Hippocampal formation (tissue), 2 donors: ENCODE measurements around the gene SNX15.
"Not testable (repeated sequence)": the region's sequence is repeated elsewhere in the genome, so short reads cannot be mapped to it uniquely, and the experiment has no call there.

Experiments
- DNase-seq, 2 donors: peaks; one replicate each; lab custom pipeline; 2025; lab: John Stamatoyannopoulos, UW

Gene SNX15, protein sequence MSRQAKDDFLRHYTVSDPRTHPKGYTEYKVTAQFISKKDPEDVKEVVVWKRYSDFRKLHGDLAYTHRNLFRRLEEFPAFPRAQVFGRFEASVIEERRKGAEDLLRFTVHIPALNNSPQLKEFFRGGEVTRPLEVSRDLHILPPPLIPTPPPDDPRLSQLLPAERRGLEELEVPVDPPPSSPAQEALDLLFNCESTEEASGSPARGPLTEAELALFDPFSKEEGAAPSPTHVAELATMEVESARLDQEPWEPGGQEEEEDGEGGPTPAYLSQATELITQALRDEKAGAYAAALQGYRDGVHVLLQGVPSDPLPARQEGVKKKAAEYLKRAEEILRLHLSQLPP

DNA sequence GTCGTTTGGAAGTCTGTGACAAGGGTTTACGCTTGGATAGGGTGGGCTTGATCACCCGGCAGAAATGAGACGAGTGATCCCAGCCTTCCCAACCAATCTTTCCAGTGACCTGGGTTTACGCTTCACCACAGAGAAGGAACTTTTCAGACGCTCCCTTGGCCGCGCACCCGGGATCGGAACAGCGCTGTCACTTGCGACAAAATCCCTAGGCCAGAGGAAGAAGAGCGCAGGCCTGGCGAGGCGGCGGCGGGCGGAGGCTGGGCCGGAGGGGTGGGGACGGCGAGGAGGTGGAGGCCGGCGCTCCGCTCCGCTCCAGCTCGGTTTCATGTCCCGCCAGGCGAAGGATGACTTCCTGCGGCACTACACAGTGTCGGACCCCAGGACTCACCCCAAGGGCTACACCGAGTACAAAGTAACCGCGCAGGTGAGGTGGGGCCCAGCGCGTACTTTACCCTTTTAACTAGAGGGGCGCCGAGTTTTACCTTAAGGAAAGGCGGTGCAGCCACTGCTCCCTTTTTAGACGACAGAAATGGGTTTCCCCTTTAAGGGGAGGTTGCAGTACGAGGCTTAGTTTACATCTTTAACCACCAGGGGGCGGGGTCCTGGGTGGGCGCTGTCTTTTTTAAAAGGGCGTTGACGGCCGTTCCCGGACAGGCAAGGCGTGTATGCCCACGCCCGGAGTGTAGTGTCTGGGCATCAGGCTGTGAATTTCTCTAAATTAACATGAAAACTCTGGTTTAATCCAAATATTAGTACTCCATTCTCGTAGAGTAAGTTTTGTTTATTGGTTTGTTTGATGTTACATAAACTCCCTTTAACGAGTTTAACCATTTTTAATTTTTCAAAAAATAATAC, at the start of gene SNX15:
Gene SNX15, plus strand, starts transcription at position 227 of the 855 bp plus-strand sequence. Its CDS starts 99 bp downstream, at position 326.
- DNase-seq = peak; percentile 94 to 96

- not testable (repeated sequence) for DNase-seq
Observed at GRCh38 chr11:64983339-64983738, 43.9 kb upstream of the SNX15 start.

DNA sequence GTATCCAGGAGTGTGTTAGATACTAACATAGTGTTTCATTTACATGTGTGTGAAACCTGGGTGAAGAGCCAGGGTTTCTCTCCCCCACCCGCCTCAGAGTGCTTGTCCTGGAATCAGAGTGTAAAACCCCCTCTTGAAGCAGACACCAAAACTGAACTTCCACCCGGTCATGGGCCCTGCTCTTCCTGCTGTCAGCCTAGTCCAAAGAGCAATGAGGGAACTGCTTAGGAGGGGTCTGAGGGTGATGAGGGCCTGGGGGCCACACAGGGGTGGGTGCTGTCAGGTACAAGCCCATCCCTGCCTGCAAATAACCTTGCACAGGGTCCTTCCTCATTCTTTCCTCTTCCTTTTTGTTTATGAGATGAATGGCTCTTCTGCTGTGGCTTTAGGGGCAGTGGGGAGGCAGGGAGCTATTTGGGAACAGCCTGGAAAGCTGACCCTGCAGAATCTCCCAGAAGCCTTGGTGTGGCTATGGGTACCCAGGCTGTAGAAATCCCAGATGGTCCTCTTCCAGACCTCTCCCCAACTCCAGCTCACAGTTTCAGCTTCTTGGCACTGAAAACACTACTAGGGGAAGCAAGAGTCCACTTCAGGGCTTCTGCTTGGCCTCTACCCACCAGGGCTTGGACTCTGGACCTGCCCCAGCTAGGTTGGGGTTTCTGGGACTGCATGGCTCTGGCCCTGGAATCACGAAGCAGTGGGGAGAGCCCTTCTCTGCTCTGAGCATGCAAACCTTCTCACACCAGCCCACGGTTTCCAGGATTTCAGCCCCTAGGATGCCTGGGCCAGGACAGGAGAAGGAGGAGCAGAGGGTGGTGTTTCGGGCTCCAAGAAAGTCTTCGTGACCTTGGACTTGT, 39.0 kb upstream of the SNX15 start:
- no peak for DNase-seq

GRCh38 chr11:64989416-64989815, 37.8 kb upstream of the SNX15 start:
- no peak for DNase-seq

- no peak for DNase-seq
Observed at GRCh38 chr11:64990222-64990923, 36.9 kb upstream of the SNX15 start.

DNA sequence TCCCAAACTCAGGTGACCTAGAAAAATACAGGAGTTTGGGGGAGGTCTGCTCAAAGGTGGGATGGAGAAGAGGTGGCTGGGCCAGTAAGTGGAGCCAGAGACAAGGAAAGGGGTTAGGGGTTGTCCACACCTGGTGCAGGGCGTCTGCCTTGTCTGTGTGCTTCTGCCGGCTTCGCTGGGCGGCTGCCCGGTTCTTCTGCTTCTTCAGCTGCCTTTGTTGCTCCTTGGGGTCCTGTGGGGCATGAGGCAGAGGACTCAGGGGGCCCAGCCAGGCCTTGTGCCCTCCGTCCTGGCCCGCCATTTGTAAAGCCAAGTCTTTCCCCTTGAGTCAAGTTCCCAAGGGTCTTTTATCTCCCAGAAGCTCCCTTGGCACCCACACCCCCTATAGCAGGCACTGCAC, 32.9 kb upstream of the SNX15 start:
- DNase-seq = no peak

DNA sequence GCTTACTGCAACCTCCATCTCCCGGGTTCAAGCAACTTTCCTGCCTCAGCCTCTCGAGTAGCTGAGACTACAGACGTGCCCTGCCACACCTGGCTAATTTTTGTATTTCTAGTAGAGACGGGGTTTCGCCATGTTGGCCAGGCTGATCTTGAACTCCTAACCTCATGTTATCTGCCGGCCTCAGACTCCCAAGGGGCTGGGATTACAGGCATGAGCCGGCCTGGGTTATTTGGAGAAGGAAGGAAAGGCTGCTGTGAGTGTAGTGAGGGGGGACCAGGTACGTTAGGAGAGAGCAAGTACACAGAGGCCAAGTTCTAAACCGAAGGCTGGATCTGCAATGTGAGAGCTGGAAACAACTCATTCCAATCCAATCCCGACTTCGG, 30.9 kb upstream of the SNX15 start:
- no peak for DNase-seq

DNA sequence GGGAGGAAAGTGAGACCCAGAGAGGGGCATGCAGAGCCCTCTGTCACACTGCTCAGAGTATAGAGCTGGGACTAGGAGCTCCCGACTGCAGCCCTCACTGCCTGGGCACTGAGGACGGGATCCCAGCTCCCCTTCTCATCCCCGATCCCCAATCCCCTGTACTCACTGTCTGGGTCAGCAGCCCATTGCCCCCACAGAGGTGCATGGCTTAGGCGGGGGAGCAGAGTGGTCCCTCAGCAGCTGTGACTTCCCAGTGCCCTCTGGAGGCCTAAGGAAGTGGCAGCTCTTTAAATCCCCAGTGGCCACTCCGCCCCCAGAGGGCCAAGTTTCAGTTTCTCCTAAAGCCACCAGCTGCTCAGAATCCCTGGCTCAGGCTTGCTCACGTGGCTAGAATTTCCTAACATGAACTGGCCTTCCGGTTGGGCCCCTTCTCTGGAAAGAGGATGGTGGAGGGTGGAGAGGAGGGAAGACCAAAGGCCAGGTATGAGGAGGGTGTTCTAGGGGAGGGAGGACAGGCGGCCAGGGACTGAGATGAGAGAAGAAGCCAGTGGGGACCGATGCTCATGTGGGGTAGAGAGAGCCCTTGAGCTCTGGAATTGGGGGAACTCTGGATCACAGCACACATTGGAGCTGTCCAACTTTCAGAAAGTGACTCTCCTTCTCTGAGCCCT, 30.4 kb upstream of the SNX15 start, which contains the start of gene BATF2:
Gene BATF2, minus strand, starts transcription at position 262 of the 671 bp plus-strand sequence. Its CDS starts 57 bp downstream, at position 205.
- DNase-seq = peak; percentile 35 to 36

DNA sequence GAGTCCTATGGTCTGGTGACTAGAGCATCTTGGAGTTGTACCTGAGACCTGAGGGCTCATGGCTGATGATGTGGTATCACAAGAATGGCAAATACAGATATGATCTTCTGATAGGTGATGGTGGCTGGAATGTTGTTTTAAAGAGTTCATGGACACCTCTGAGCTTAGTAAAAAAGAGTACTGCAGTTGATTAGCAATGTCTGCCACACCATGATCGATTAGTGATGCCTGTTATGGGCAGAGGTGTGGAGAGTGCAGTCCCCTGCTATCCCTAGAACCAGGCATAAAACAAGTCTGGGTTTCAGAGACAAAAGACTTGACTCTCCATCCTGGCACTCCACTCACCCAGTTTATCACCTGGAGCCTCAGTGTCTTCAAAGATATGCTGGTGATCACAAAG, 29.1 kb upstream of the SNX15 start:
- no peak for DNase-seq

DNA sequence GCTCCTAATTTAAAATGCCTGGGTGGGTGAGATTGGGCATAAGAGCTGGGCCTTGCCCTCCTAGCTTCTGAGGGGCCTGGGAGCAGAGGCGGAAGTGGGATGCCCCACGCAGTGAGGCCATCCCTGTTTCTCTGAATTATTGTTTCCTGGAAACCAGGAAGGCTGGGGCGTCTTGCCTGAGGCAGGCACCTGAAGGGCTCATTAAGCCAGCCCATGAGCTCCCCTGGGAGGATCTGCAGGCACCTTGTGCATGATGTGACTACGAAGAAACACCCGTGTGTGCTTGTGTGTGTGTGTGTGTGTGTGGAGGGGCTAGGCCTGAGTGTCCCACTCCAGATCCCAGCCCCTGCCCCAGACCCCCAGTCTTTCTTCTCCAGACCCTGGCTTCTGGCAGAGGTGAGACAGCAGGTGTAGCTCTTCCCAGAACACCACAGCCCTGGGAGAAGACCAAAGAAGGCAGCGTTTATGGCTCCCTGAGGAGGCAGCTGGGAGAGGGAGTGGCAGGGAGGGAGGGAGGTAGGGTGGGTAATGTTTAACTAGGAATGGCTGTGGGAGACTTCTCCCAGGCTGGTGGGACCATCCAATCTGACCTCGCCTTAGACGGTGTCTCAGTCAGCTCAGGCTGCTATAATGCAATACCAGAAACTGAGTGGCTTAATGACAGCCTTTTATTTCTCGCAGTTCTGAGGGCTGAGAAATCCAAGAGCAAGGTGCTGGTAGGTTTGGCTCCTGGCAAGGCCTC, 28.4 kb upstream of the SNX15 start:
- no peak for DNase-seq

DNA sequence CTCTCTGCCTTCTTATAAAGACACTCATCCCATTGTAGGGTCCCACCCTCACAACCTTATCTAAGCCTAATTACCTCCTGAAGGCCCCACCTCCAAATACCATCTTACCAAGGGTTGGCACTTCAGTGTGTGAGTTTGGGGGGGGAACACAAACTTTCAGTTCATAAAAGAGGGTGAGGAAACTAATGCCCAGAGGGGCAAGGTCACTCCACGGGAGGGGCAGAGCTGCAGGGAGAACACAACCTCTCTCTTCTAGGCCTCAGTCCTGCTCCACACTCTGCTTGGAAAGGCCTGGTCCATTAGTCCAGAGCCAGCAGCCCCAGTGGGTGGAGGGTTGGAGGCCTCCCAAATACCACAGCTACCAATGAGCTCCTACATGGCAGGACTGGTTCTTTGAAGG, 27.8 kb upstream of the SNX15 start:
- DNase-seq = no peak

DNA sequence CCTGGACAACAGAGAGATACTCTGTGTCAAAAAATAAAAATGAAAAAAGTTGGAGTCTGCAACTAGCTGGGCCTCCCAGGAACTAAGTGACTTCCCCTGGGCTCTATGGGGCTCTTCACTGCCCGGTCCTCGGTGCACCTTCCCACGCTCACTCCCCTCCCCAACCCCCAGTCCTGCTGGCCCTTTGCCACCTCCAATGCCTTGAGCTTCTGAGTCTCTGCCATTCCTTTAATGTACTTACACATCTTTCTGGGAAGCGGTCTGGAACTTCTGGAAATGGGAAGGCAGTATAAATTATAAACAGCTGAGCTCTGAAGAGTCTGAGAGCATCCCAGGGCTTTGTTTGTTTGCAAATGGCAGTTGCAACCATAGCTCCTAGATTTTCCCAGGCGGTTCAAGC, 24.5 kb upstream of the SNX15 start:
- DNase-seq = no peak

GRCh38 chr11:65003282-65003681, 24.0 kb upstream of the SNX15 start:
- DNase-seq = no peak

GRCh38 chr11:65003968-65004367, 23.3 kb upstream of the SNX15 start:
- not testable (repeated sequence) for DNase-seq

DNA sequence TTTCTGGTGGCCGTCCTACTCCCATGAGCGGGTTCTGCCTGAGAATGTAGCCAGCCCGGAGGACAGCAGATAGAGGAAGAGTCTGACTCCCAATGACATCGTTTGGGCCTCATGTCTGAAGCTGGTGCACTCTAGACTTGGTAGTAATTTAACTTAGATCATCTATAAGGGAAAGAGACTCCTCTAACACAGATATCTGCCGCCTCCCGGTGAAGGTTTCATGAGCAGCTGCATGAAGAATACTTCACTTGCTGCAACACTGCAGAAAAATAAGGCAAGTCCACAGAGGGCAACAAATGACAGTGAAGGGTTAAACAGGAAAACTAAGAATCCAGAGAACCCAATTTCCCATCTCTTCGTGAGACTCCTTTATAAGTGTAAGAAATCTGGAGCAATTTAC, 19.2 kb upstream of the SNX15 start:
- DNase-seq = no peak

DNA sequence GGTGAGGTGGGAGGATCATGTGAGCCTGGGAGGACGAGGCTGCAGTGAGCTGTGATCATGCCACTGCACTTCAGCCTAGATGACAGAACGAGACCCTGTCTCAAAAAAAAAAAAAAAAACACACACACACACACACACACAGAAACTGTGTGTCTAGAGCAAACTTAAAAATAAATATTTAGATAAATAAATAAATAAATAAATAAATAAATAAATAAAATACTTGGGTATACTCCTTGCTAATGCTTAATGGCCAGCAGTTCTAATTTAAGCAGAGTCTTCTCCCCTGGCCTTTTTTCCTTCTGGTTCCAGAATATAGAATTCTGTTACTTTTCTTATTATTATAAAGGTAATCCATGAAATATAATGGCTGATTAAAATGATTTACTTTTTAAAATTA, 18.4 kb upstream of the SNX15 start:
- no peak for DNase-seq

GRCh38 chr11:65013130-65013887, 13.9 kb upstream of the SNX15 start:
- DNase-seq = peak; percentile 78 to 81

DNA sequence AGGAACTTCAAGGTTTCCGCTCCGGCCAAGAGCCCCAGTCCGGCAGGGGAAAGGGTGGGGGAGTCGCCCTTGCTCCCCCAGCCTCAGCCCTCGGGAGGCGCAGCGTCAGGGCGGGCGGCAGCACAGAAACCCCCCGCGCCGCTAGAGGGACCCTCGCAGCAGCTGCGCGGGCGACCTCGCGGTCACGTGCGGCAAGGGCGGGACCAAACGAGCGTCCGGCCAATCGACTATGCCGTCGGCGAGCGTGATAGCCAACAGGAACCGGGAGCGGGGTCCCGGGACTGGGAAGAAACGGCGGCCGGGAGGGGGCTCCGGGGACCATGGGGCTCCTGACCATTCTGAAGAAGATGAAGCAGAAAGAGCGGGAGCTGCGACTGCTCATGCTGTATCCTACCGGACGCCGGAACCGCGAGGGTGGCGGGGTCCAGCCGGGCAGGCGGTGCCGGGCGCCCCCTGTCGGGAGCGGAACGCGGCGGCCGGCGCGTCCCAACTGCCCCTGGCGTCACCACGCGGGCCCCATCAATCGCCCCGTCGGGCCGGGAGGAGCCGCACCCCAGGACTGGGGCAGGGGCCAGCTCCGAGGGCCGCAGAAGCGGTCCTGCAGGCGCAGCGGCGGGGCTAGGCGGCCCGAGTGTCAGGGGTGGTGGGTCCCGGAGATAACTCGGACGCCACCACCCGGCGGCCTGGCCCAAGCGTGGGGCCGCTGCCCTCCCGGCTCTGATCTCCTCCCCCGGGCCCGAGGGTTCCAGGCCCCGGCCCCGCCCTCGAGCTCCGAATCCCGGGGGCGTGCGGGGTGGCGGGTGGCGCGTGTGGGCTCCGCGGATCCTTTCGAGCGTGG, 13.1 kb upstream of the SNX15 start, which contains the start of gene ARL2:
Gene ARL2, plus strand, starts transcription at position 273 of the 838 bp plus-strand sequence. Its CDS starts 48 bp downstream, at position 321.
- peak; percentile 76 to 87 for DNase-seq
